NT2/D1 (cell line): ENCODE data around the gene STX2.
"Not testable (repeated sequence)": the region's sequence is repeated elsewhere in the genome, so short reads cannot be mapped to it uniquely, and the experiment has no call there.

Experiments
- DNase-seq: peaks from one replicate; pipeline ENCODE4 v3.0.0-alpha.2; 2011; ENCODE audit warnings: low read depth, low spot score
- H3K27me3 ChIP-seq: 2 replicates; pipeline ENCODE4 v1.6.0; 2011; ENCODE audit warnings: mild to moderate bottlenecking; ENCODE audit not compliant: insufficient read length, insufficient read depth
- H3K36me3 ChIP-seq: 2 replicates; pipeline ENCODE4 v1.6.1; 2011; ENCODE audit warnings: mild to moderate bottlenecking, low read length, mixed read lengths; ENCODE audit not compliant: insufficient read depth, insufficient read length
- H3K4me1 ChIP-seq: 2 replicates; pipeline ENCODE4 v1.5.1; 2011; ENCODE audit not compliant: insufficient read depth, insufficient read length
- H3K4me3 ChIP-seq: 2 replicates; pipeline ENCODE4 v1.5.1; 2011; ENCODE audit warnings: low read depth; ENCODE audit not compliant: insufficient read length
- H3K9ac ChIP-seq: 2 replicates; pipeline ENCODE4 v1.6.0; 2011; ENCODE audit warnings: low read depth; ENCODE audit not compliant: insufficient read length
- H3K9me3 ChIP-seq: 2 replicates; pipeline ENCODE4 v1.5.1; 2011; ENCODE audit warnings: mild to moderate bottlenecking, low read length; ENCODE audit not compliant: insufficient read depth
- SUZ12 ChIP-seq: IDR thresholded peaks from 2 replicates; pipeline ENCODE4 v1.6.1; 2011; ENCODE audit not compliant: insufficient read length, insufficient read depth; ENCODE audit errors: extremely low read depth
- YY1 ChIP-seq: IDR thresholded peaks from 2 replicates; pipeline ENCODE4 v1.6.1; 2011; ENCODE audit not compliant: insufficient read length, insufficient read depth
- ZNF274 ChIP-seq: IDR thresholded peaks from 2 replicates; pipeline ENCODE4 v1.6.1; 2011; ENCODE audit warnings: mild to moderate bottlenecking, low read depth, low read length

The STX2 gene

GRCh38 chr12:130863298-130863697 lies 24.2 kb upstream of the STX2 start:
- TF ChIP-seq YY1 (no peak), ZNF274 (no peak), SUZ12 (no peak)
- DNase-seq = no peak

GRCh38 chr12:130862771-130863170 lies 23.7 kb upstream of the STX2 start:
- H3K36me3 ChIP-seq, H3K27me3 ChIP-seq, DNase-seq, H3K4me1 ChIP-seq, H3K9me3 ChIP-seq, H3K4me3 ChIP-seq, H3K9ac ChIP-seq: not testable (repeated sequence)

More at GRCh38 chr12:130863298-130863697, 24.2 kb upstream of the STX2 start:
- Histone ChIP-seq H3K9ac (no peak overlapping the region), H3K36me3 (no peaks in the 10 kb centered on the region), H3K27me3 (no peaks in the 10 kb centered on the region), H3K4me1 (no peaks in the 10 kb centered on the region), H3K9me3 (no peaks in the 10 kb centered on the region), H3K4me3 (no peak overlapping the region)

DNA sequence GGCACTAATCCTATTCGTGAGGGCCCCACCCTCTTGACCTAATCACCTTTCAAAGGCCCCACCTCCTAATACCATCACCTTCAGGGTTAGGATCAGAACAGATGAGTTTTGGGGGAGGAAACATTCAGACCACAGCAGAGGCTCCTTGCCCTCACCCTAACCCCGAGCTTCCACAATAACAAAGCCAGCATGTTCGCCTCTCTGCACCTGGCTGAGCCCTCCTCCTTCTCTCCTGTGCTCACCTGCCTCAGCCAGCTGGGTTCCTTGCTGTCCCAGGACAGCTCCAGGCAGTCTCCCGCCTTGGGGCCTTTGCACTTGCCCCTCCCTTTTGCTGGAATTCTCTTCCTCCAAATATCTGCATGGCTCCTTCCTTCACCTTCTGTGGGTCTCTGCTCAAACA lies 23.1 kb upstream of the STX2 start:
- no peak for DNase-seq
- no peaks in the 10 kb centered on the region for H3K36me3 ChIP-seq
- H3K4me1 ChIP-seq = no peaks in the 10 kb centered on the region
- no peaks in the 10 kb centered on the region for H3K27me3 ChIP-seq
- TF ChIP-seq ZNF274 (no peak), SUZ12 (no peak), YY1 (no peak)
- peaks cover 11% of the 10 kb centered on the region; the same call in 1 of the 2 replicates for H3K9me3 ChIP-seq
- no peak overlapping the region for H3K4me3 ChIP-seq
- no peak overlapping the region for H3K9ac ChIP-seq

- Histone ChIP-seq H3K9me3 (peaks cover 19% of the 10 kb centered on the region; the same call in 1 of the 2 replicates), H3K27me3 (no peaks in the 10 kb centered on the region), H3K9ac (no peak overlapping the region), H3K4me3 (no peak overlapping the region), H3K4me1 (no peaks in the 10 kb centered on the region), H3K36me3 (no peaks in the 10 kb centered on the region)
- TF ChIP-seq ZNF274 (no peak), YY1 (no peak), SUZ12 (no peak)
- DNase-seq = no peak
These were observed 21.3 kb upstream of the STX2 start for GRCh38 chr12:130860311-130860710.

DNA sequence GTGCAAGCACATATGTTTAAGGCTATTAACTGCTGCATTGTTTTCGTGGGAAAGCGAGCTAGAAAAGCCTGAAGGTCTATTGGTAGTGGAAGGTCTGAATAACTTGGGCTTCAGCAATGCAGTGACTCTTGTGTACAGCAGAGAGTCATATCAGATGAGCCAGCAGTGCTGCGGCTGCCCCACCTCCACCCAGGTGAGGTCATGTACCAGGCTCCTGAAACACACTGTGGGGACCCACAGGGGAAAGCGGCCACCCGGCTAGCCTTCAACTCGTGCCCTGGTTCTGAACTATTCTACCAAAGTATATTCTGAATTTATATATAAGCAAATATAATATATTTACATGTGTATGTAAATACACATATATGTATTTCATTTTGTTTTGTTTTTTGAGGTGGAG lies 20.1 kb upstream of the STX2 start:
- DNase-seq = no peak
- Histone ChIP-seq H3K9ac (no peak overlapping the region), H3K27me3 (no peaks in the 10 kb centered on the region), H3K36me3 (no peaks in the 10 kb centered on the region), H3K4me3 (no peak overlapping the region), H3K9me3 (peaks cover 19% of the 10 kb centered on the region; the same call in 1 of the 2 replicates), H3K4me1 (peaks cover 3% of the 10 kb centered on the region)
- TF ChIP-seq SUZ12 = no peak

- no peaks in the 10 kb centered on the region for H3K36me3 ChIP-seq
- TF ChIP-seq YY1 (no peak), ZNF274 (no peak)
- no peaks in the 10 kb centered on the region for H3K27me3 ChIP-seq
These were observed 19.0 kb upstream of the STX2 start for GRCh38 chr12:130858084-130858483.

DNA sequence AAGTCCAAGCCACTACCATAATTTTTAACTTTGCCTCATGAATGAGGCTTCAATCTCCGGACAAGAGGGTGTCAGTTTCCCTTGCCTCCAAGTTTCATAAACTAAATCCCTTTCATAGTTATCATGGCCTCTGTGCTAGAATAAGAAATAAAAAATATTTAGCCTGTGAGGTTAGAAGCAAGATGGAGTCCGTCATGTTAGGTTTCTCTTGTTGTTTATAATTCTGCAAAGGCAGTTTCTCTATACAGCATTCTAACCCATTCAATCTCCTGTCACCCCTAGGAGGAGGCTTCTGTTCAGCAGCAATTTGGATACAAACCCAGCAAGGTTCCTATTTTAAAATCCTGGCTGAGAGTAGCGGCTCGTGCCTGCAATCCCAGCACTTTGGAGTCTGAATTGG lies 17.0 kb upstream of the STX2 start:
- Histone ChIP-seq H3K9me3 (peaks cover 19% of the 10 kb centered on the region; the same call in 1 of the 2 replicates), H3K4me3 (no peak overlapping the region), H3K36me3 (no peaks in the 10 kb centered on the region), H3K27me3 (no peaks in the 10 kb centered on the region), H3K9ac (no peak overlapping the region), H3K4me1 (peaks cover 7% of the 10 kb centered on the region)
- no peak for DNase-seq
- no peak for TF ChIP-seq ZNF274
- TF ChIP-seq YY1 = no peak
- no peak for TF ChIP-seq SUZ12

More at GRCh38 chr12:130858084-130858483, 19.0 kb upstream of the STX2 start:
- no peak overlapping the region for H3K9ac ChIP-seq
- no peak overlapping the region for H3K4me3 ChIP-seq
- H3K9me3 ChIP-seq = peaks cover 19% of the 10 kb centered on the region; the same call in 1 of the 2 replicates
- peaks cover 3% of the 10 kb centered on the region for H3K4me1 ChIP-seq
- DNase-seq = no peak

DNA sequence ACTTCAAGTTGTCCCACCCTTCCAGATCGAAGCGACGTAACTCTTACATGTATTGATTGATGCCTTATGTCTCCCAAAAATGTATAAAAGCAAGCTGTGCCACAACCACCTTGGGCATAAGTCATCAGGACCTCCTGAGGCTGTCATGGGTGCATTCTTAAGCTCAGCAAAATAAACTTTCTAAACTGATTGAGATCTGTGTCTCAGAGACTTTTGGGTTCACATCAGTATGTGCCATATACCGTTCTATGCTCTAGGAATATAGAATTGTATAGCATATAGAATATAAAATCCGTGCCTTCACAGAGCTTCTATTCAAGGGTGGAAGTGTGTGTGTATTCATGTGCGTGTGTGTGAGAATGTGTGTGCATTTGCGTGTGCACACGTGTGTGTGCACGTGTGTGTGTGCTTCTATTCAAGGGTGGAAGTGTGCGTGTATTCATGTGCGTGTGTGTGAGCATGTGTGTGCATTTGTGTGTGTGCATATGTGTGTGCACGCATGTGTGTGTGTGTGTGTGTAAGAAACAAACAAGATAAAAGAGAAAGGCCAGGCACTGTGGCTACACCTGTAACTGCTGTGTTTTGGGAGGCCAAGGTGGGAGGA lies 11.5 kb upstream of the STX2 start:
- Histone ChIP-seq H3K36me3 (no peaks in the 10 kb centered on the region), H3K27me3 (no peaks in the 10 kb centered on the region), H3K4me1 (peaks cover 7% of the 10 kb centered on the region), H3K4me3 (no peak overlapping the region), H3K9ac (no peak overlapping the region), H3K9me3 (peaks cover 9% of the 10 kb centered on the region)
- DNase-seq = no peak
- TF ChIP-seq ZNF274 (no peak), YY1 (no peak), SUZ12 (no peak)
